Esophagus (tissue), 2 donors: ENCODE measurements around the gene ADAMTS17. TPM values are rescaled to one million over a fixed set of nuclear protein-coding genes. Genes with fewer than 3 reads are reported as not detected.

ENCODE experiments used
- H3K27ac ChIP-seq, 2 donors: one replicate each; pipeline ENCODE4 v1.5.1; 2013; ENCODE audit warnings: low read depth in 2 of 2, mild to moderate bottlenecking in 2 of 2, inconsistent platforms in 1 of 2, low read length in 1 of 2, moderate library complexity in 1 of 2
- H3K27me3 ChIP-seq, 2 donors: one replicate each; pipeline ENCODE4 v1.6.1; 2013; ENCODE audit warnings: low read length in 2 of 2, control low read depth in 1 of 2, mild to moderate bottlenecking in 1 of 2; ENCODE audit not compliant: insufficient read depth in 2 of 2, control insufficient read depth in 1 of 2
- H3K36me3 ChIP-seq, 2 donors: one replicate each; pipeline ENCODE4 v1.6.1; 2013; ENCODE audit warnings: low read length in 1 of 2; ENCODE audit not compliant: control insufficient read depth in 2 of 2, insufficient read depth in 2 of 2
- H3K4me1 ChIP-seq, 2 donors: one replicate each; pipeline ENCODE4 v1.6.1; 2013; ENCODE audit warnings: low read length in 1 of 2; ENCODE audit not compliant: control insufficient read depth in 2 of 2, insufficient read depth in 2 of 2
- H3K4me3 ChIP-seq, 2 donors: one replicate each; pipeline ENCODE4 v1.5.1; 2013; ENCODE audit warnings: low read length in 2 of 2, mild to moderate bottlenecking in 2 of 2, low read depth in 1 of 2, moderate library complexity in 1 of 2
- H3K9me3 ChIP-seq, 2 donors: one replicate each; pipeline ENCODE4 v1.6.1; 2013; ENCODE audit warnings: mild to moderate bottlenecking in 2 of 2, low read depth in 1 of 2, low read length in 1 of 2, moderate library complexity in 1 of 2; ENCODE audit not compliant: control insufficient read depth in 2 of 2, insufficient read depth in 1 of 2
- WGBS, 2 donors: extraction: QIAGEN DNeasy Blood & Tissue Kit; methylation state at CpG; one replicate each; pipeline ENCODE4 v1.1.7; 2013; 5-methylcytosine and 5-hydroxymethylcytosine counted together
- polyA plus RNA-seq, 2 donors: library from polyadenylated mRNA; stranded (reverse); fragments of 200-250 nt; gene quantifications; one replicate each; pipeline ENCODE4 v1.2.3, GENCODE V29; 2013
- donor health status: healthy with polysubstance abuse.
- donor health status: Bipolar disorder and iron deficiency.

The ADAMTS17 gene
- polyA plus RNA-seq, 2 donors, result 2.1 to 6.9 TPM

- 93 to 97% methylated on average over 11 of the region's 11 CpGs for WGBS, 2 donors
- peaks cover 0 to 12% of the 10 kb centered on the region in 2 donors for H3K4me1 ChIP-seq
These were observed 234.1 kb downstream of the ADAMTS17 start for GRCh38 chr15:100107606-100108225.

GRCh38 chr15:100107151-100107550, 234.6 kb downstream of the ADAMTS17 start:
- H3K4me3 ChIP-seq, result no peak overlapping the region
- peaks cover 0 to 2% of the 10 kb centered on the region in 2 donors for H3K36me3 ChIP-seq
- whole genome bisulfite sequencing, 2 donors, result 97 to 98% methylated on average over 8 of the region's 8 CpGs

More at GRCh38 chr15:100107606-100108225, 234.1 kb downstream of the ADAMTS17 start:
- Histone ChIP-seq H3K4me3 (no peak overlapping the region), H3K36me3 (peaks cover 0 to 2% of the 10 kb centered on the region in 2 donors), H3K9me3 (no peaks in the 10 kb centered on the region), H3K27me3 (no peaks in the 10 kb centered on the region), H3K27ac (no peak overlapping the region)

GRCh38 chr15:100106732-100107131, 235.0 kb downstream of the ADAMTS17 start:
- WGBS, 2 donors, result 75 to 83% methylated on average over 8 of the region's 8 CpGs
- no peaks in the 10 kb centered on the region for H3K27me3 ChIP-seq
- H3K4me3 ChIP-seq, result no peak overlapping the region
- no peaks in the 10 kb centered on the region for H3K9me3 ChIP-seq
- no peak overlapping the region for H3K27ac ChIP-seq
- peaks cover 0 to 2% of the 10 kb centered on the region in 2 donors for H3K36me3 ChIP-seq
- H3K4me1 ChIP-seq, result peaks cover 0 to 11% of the 10 kb centered on the region in 2 donors

More at GRCh38 chr15:100107151-100107550, 234.6 kb downstream of the ADAMTS17 start:
- peaks cover 0 to 11% of the 10 kb centered on the region in 2 donors for H3K4me1 ChIP-seq
- no peaks in the 10 kb centered on the region for H3K27me3 ChIP-seq
- no peak overlapping the region for H3K27ac ChIP-seq
- H3K9me3 ChIP-seq, result no peaks in the 10 kb centered on the region

GRCh38 chr15:100105101-100105500, 236.7 kb downstream of the ADAMTS17 start:
- Histone ChIP-seq H3K9me3 (no peaks in the 10 kb centered on the region), H3K27ac (no peak overlapping the region), H3K27me3 (no peaks in the 10 kb centered on the region), H3K36me3 (peaks cover 0 to 2% of the 10 kb centered on the region in 2 donors), H3K4me1 (no peaks in the 10 kb centered on the region), H3K4me3 (no peak overlapping the region)
- 94 to 95% methylated on average over 6 of the region's 6 CpGs for WGBS, 2 donors

- 81 to 93% methylated on average over 3 of the region's 3 CpGs for WGBS, 2 donors
- Histone ChIP-seq H3K27ac (no peak overlapping the region), H3K9me3 (no peaks in the 10 kb centered on the region)
These were observed 237.5 kb downstream of the ADAMTS17 start for GRCh38 chr15:100104245-100104644.

DNA sequence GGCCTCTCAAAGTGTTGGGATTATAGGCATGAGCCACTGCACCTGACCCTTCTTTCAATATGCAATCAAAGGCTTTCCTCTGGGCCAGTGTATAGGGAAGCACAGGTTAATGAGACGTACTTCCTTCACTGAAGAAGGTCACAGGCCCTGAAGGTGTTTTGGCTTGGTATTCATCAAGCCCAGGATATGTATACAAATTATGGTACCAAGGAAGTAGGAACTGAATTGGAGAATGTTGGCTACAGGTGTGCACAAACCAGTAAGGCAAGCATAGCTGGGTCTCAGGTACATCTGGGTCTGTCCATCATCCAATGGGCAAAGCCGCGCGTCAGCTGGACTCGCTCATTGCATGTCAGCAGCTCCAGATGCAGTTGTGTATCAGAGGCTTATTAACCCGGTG, 237.9 kb downstream of the ADAMTS17 start:
- WGBS, 2 donors, result 89 to 91% methylated on average over 6 of the region's 6 CpGs
- Histone ChIP-seq H3K4me3 (no peak overlapping the region), H3K9me3 (no peaks in the 10 kb centered on the region), H3K4me1 (no peaks in the 10 kb centered on the region), H3K27me3 (no peaks in the 10 kb centered on the region), H3K27ac (no peak overlapping the region), H3K36me3 (peaks cover 0 to 2% of the 10 kb centered on the region in 2 donors)

More at GRCh38 chr15:100104245-100104644, 237.5 kb downstream of the ADAMTS17 start:
- no peaks in the 10 kb centered on the region for H3K27me3 ChIP-seq
- H3K4me1 ChIP-seq, result no peaks in the 10 kb centered on the region
- peaks cover 0 to 2% of the 10 kb centered on the region in 2 donors for H3K36me3 ChIP-seq
- H3K4me3 ChIP-seq, result no peak overlapping the region

GRCh38 chr15:100101426-100102089, 240.2 kb downstream of the ADAMTS17 start:
- H3K4me3 ChIP-seq, result no peak overlapping the region
- H3K9me3 ChIP-seq, result no peaks in the 10 kb centered on the region
- H3K27ac ChIP-seq, result no peak overlapping the region
- H3K4me1 ChIP-seq, result no peaks in the 10 kb centered on the region
- no peaks in the 10 kb centered on the region for H3K36me3 ChIP-seq
- H3K27me3 ChIP-seq, result no peaks in the 10 kb centered on the region
- WGBS, 2 donors, result 91 to 93% methylated on average over 12 of the region's 12 CpGs

GRCh38 chr15:100100926-100101325, 240.8 kb downstream of the ADAMTS17 start:
- no peak overlapping the region for H3K27ac ChIP-seq
- no peaks in the 10 kb centered on the region for H3K9me3 ChIP-seq
- no peaks in the 10 kb centered on the region for H3K27me3 ChIP-seq
- no peaks in the 10 kb centered on the region for H3K36me3 ChIP-seq
- WGBS, 2 donors, result 88 to 91% methylated on average over 6 of the region's 6 CpGs
- H3K4me3 ChIP-seq, result no peak overlapping the region
- H3K4me1 ChIP-seq, result no peaks in the 10 kb centered on the region

DNA sequence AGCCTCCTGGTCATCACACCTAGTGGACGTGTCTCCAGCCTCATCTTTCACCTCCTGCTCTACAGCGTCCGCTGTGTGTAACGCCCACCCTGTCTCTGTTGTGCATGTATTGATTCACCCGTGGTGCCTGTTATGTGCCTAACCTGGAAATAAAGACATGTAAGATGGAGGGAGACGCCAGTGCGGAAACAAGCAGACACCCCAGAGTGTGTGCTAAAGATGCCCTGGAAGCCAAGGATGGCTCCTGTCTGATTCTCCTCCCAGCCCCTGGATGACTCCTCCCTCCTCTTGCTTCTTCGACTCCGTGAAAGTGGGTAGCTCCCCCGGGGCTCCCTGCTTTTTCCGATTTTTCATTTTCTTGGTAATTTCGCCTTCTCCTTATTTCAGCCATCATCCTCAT, 241.8 kb downstream of the ADAMTS17 start:
- Histone ChIP-seq H3K4me3 (no peak overlapping the region), H3K36me3 (no peaks in the 10 kb centered on the region), H3K9me3 (no peaks in the 10 kb centered on the region), H3K27ac (no peak overlapping the region), H3K27me3 (no peaks in the 10 kb centered on the region), H3K4me1 (no peaks in the 10 kb centered on the region)
- WGBS, 2 donors, result 89 to 96% methylated on average over 12 of the region's 12 CpGs

- Histone ChIP-seq H3K4me3 (no peak overlapping the region), H3K27me3 (no peaks in the 10 kb centered on the region), H3K36me3 (no peaks in the 10 kb centered on the region), H3K4me1 (no peaks in the 10 kb centered on the region), H3K27ac (no peak overlapping the region), H3K9me3 (no peaks in the 10 kb centered on the region)
- 96% methylated on average over 3 of the region's 3 CpGs for WGBS, 2 donors
These were observed 243.1 kb downstream of the ADAMTS17 start for GRCh38 chr15:100098705-100099104.
